ENCODE data around the gene EED. TPM values are rescaled to one million over a fixed set of nuclear protein-coding genes. Genes with fewer than 3 reads are reported as not detected.

EED gene
- total and polyA plus RNA-seq, 9 of the 15 experiments (the other 6 are each of a cell fraction or from before 2014, with no cell fraction given), result 33.0 to 110 (median 55.1) TPM

- TF ChIP-seq MITF (IDR thresholded peaks at IDR 0.05), result no peak
- TF ChIP-seq BRCA1 (IDR thresholded peaks at IDR 0.05), result no peak
- no peak for TF ChIP-seq BRCA1 (CRISPR knock-in tag; IDR thresholded peaks at IDR 0.05)
- no peak for TF ChIP-seq ZNF785 (CRISPR knock-in tag; IDR thresholded peaks at IDR 0.05)
- TF ChIP-seq SRSF7 (optimal IDR thresholded peaks at IDR 0.05; ENCODE audit: low read depth, low read length), result no peak
- peak; percentile 100 for TF ChIP-seq ETS1 (conservative IDR thresholded peaks at IDR 0.05; ENCODE audit: control insufficient read depth, low read depth, low read length)
- TF ChIP-seq SMAD4 (CRISPR knock-in tag; conservative IDR thresholded peaks at IDR 0.05), result peak; percentile 65
- TF ChIP-seq BCL6 (CRISPR knock-in tag; IDR thresholded peaks at IDR 0.05), result peak; percentile 75; the same call in 1 of the 2 replicates
- TF ChIP-seq ZNF318 (IDR thresholded peaks at IDR 0.05; ENCODE audit: borderline replicate concordance in 1 of 2, low read depth in 1 of 2), result no peak
- TF ChIP-seq HOMEZ (CRISPR knock-in tag; IDR thresholded peaks at IDR 0.05), result no peak
- TF ChIP-seq EZH2 (IDR thresholded peaks at IDR 0.05; ENCODE audit: borderline replicate concordance, low read depth, low read length), result no peak
Observed at GRCh38 chr11:86302092-86302793, 57.7 kb downstream of the EED start, which contains the start of gene HIKESHI (continued).
